ENCODE measurements around the gene LHFPL2. TPM values are rescaled to one million over a fixed set of nuclear protein-coding genes. Genes with fewer than 3 reads are reported as not detected.

The LHFPL2 gene
- total RNA-seq, 1 donor from 2014 or later: 40.6 TPM

DNA sequence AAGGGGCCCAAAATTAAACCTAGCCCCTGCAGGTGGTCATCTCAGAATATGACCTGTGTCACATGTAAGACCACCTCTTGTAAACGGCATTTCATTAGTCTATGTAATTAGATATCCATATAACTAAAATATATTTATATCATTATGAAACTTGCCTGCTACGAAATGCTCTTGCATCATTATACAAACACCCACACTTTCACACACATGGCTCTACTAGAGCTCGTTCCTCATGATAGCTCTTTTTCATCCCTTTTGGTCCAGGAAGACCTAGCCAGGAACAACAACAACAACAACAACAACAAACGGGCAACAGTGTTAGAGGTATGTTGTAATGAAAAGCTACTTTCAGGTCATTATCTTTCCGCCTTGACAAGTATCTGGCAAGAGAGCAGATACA, 58.6 kb downstream of the LHFPL2 start:
- Histone ChIP-seq H3K36me3 (no peaks in the 10 kb centered on the region), H3K4me1 (peaks cover 30% of the 10 kb centered on the region), H3K27me3 (ENCODE audit: low read depth) (no peaks in the 10 kb centered on the region), H3K27ac (no peak overlapping the region), H3K4me3 (no peak overlapping the region), H3K9me3 (no peaks in the 10 kb centered on the region)
- ATAC-seq: no peak
- intact Hi-C loops (cut with DNase I): no loop called here
- TF ChIP-seq, protein P1, sequence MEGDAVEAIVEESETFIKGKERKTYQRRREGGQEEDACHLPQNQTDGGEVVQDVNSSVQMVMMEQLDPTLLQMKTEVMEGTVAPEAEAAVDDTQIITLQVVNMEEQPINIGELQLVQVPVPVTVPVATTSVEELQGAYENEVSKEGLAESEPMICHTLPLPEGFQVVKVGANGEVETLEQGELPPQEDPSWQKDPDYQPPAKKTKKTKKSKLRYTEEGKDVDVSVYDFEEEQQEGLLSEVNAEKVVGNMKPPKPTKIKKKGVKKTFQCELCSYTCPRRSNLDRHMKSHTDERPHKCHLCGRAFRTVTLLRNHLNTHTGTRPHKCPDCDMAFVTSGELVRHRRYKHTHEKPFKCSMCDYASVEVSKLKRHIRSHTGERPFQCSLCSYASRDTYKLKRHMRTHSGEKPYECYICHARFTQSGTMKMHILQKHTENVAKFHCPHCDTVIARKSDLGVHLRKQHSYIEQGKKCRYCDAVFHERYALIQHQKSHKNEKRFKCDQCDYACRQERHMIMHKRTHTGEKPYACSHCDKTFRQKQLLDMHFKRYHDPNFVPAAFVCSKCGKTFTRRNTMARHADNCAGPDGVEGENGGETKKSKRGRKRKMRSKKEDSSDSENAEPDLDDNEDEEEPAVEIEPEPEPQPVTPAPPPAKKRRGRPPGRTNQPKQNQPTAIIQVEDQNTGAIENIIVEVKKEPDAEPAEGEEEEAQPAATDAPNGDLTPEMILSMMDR (IDR thresholded peaks at IDR 0.05): no peak
- no peak for DNase-seq

- intact Hi-C loops (cut with DNase I): no loop called here
- Histone ChIP-seq H3K27ac (no peak overlapping the region), H3K27me3 (ENCODE audit: low read depth) (no peaks in the 10 kb centered on the region), H3K9me3 (no peaks in the 10 kb centered on the region), H3K36me3 (no peaks in the 10 kb centered on the region), H3K4me1 (peaks cover 20% of the 10 kb centered on the region), H3K4me3 (no peak overlapping the region)
- TF ChIP-seq, protein P1 (IDR thresholded peaks at IDR 0.05): no peak
- no peak for DNase-seq
- ATAC-seq: no peak
Measured at GRCh38 chr5:78588507-78588906, 60.1 kb downstream of the LHFPL2 start.

- Histone ChIP-seq H3K36me3 (no peaks in the 10 kb centered on the region), H3K9me3 (no peaks in the 10 kb centered on the region), H3K4me3 (no peak overlapping the region), H3K27ac (no peak overlapping the region), H3K4me1 (peaks cover 20% of the 10 kb centered on the region), H3K27me3 (ENCODE audit: low read depth) (no peaks in the 10 kb centered on the region)
- intact Hi-C loops (cut with DNase I): no loop called here
- ATAC-seq: no peak
- no peak for DNase-seq
- TF ChIP-seq, protein P1 (IDR thresholded peaks at IDR 0.05): no peak
Measured at GRCh38 chr5:78587775-78588291, 60.7 kb downstream of the LHFPL2 start.

- H3K27me3 ChIP-seq (ENCODE audit: low read depth): no peaks in the 10 kb centered on the region
- H3K27ac ChIP-seq: no peak overlapping the region
- no peaks in the 10 kb centered on the region for H3K9me3 ChIP-seq
- intact Hi-C loops (cut with DNase I): no loop called here
- no peak overlapping the region for H3K4me3 ChIP-seq
- H3K36me3 ChIP-seq: no peaks in the 10 kb centered on the region
- TF ChIP-seq, protein P1 (IDR thresholded peaks at IDR 0.05): no peak
- ATAC-seq (no peak), DNase-seq (no peak)
- H3K4me1 ChIP-seq: peaks cover 19% of the 10 kb centered on the region
Measured at GRCh38 chr5:78587081-78587774, 61.3 kb downstream of the LHFPL2 start.

GRCh38 chr5:78586251-78586650, 62.3 kb downstream of the LHFPL2 start:
- no peaks in the 10 kb centered on the region for H3K9me3 ChIP-seq
- no peak overlapping the region for H3K4me3 ChIP-seq
- no peaks in the 10 kb centered on the region for H3K36me3 ChIP-seq
- H3K27me3 ChIP-seq (ENCODE audit: low read depth): no peaks in the 10 kb centered on the region
- ATAC-seq (peak; percentile 59 to 67), DNase-seq (no peak)
- TF ChIP-seq, protein P1 (IDR thresholded peaks at IDR 0.05): no peak
- intact Hi-C loops (cut with DNase I): no loop called here
- peaks cover 9% of the 10 kb centered on the region for H3K4me1 ChIP-seq
- no peak overlapping the region for H3K27ac ChIP-seq
